Measurements from ENCODE around the gene ABCG1. TPM values are rescaled to one million over a fixed set of nuclear protein-coding genes. Genes with fewer than 3 reads are reported as not detected.

ABCG1 gene
- total RNA-seq, 1 experiment from 2014 or later = not detected

DNA sequence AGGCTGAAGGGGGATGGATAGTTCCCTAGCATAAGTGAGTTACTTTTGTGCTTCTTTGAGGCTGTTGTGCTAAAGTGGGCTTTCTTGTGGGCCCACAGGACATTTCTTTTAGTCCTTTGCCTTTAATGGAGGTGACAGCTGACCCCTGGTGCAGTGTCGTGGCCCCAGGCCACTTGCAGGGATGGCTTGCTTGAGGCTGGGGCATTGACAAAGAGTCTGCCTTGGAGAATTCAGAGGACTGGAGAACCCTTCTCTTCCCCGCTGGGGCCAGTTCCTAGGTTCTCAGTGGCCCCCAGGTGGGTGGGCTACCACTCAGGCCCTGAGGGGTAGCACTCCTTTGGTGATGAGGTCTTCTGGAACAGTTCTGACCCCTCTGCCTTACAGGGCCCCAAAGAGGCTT, 12.8 kb downstream of the ABCG1 start:
- Mint-ChIP-seq H3K4me1 (ENCODE audit: low read depth, unreplicated experiment) (no peaks in the 10 kb centered on the region), H3K4me3 (ENCODE audit: unreplicated experiment) (no peak overlapping the region), H3K9me3 (ENCODE audit: unreplicated experiment) (no peaks in the 10 kb centered on the region), H3K27me3 (ENCODE audit: insufficient read depth, unreplicated experiment) (peaks cover 3% of the 10 kb centered on the region), H3K27ac (ENCODE audit: unreplicated experiment) (no peak overlapping the region), H3K36me3 (ENCODE audit: insufficient read depth, unreplicated experiment) (no peaks in the 10 kb centered on the region)
- TF ChIP-seq, protein P1, sequence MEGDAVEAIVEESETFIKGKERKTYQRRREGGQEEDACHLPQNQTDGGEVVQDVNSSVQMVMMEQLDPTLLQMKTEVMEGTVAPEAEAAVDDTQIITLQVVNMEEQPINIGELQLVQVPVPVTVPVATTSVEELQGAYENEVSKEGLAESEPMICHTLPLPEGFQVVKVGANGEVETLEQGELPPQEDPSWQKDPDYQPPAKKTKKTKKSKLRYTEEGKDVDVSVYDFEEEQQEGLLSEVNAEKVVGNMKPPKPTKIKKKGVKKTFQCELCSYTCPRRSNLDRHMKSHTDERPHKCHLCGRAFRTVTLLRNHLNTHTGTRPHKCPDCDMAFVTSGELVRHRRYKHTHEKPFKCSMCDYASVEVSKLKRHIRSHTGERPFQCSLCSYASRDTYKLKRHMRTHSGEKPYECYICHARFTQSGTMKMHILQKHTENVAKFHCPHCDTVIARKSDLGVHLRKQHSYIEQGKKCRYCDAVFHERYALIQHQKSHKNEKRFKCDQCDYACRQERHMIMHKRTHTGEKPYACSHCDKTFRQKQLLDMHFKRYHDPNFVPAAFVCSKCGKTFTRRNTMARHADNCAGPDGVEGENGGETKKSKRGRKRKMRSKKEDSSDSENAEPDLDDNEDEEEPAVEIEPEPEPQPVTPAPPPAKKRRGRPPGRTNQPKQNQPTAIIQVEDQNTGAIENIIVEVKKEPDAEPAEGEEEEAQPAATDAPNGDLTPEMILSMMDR (IDR thresholded peaks at IDR 0.05; ENCODE audit: insufficient read depth in 1 of 2, low read depth in 1 of 2, low read length in 1 of 2, severe bottlenecking in 1 of 2, unreplicated experiment in 1 of 2) = no peak
- Histone ChIP-seq H3K9me3 (no peaks in the 10 kb centered on the region), H3K4me3 (ENCODE audit: low read depth, low read length) (no peak overlapping the region), H3K4me1 (0 out of 2 replicates have a peak, but pooled peaks cover 3% of the 10 kb centered on the region), H3K27me3 (replicated peaks; ENCODE audit: control insufficient read depth, insufficient read depth, low read length) (no peaks in the 10 kb centered on the region), H3K36me3 (ENCODE audit: control insufficient read depth, insufficient read depth, low read length) (no peaks in the 10 kb centered on the region)
- DNase-seq = no peak
- no TSS peak for BruUV-seq (replicated peaks)
- ChIA-PET CTCF (no interaction called here), POLR2A (no interaction called here)
- intact Hi-C loops (cut with micrococcal nuclease; ENCODE audit: unreplicated experiment) = no loop called here

DNA sequence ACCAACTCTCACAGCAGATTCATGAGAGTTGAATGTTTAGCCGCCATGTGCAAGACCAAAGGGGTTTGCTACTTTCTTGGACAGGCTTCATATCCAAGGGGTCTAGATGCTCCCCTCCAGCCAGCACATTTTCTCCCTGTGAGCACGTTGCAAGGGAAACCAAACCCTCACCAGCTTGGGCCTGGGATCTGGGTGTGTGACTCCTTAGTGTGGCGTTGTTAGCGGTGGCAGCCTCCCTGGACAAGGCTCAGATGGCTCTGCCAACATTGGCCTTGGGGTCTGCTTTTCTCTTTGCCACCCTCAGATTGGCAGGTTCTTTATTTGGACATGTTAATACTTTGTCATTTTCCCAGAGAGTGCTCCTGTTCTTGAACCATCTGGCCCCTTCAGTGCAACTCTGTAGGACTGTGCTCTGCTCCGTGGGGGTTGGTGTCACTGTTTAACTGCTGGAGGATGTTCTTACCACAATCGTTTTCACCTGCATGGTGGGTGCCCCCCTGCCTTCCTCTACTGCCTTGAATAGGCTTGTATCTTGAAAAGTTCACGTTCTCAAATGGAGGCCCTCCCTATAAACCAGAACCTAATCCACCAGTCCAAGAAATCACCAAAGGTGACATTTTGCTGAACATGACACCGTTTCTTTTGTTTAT, 13.4 kb downstream of the ABCG1 start:
- CTCF ChIA-PET = no interaction called here
- no peak for DNase-seq
- H3K4me1 Mint-ChIP-seq (ENCODE audit: low read depth, unreplicated experiment) = no peaks in the 10 kb centered on the region
- no peak overlapping the region for H3K4me3 ChIP-seq (ENCODE audit: low read depth, low read length)
- 0 out of 2 replicates have a peak, but pooled peaks cover 3% of the 10 kb centered on the region for H3K4me1 ChIP-seq
- TF ChIP-seq, protein P1 (IDR thresholded peaks at IDR 0.05; ENCODE audit: insufficient read depth in 1 of 2, low read depth in 1 of 2, low read length in 1 of 2, severe bottlenecking in 1 of 2, unreplicated experiment in 1 of 2) = no peak
- no peak overlapping the region for H3K4me3 Mint-ChIP-seq (ENCODE audit: unreplicated experiment)
- H3K27me3 Mint-ChIP-seq (ENCODE audit: insufficient read depth, unreplicated experiment) = peaks cover 4% of the 10 kb centered on the region
- POLR2A ChIA-PET = no interaction called here
- H3K27ac Mint-ChIP-seq (ENCODE audit: unreplicated experiment) = no peak overlapping the region
- H3K27me3 ChIP-seq (replicated peaks; ENCODE audit: control insufficient read depth, insufficient read depth, low read length) = no peaks in the 10 kb centered on the region
- no peaks in the 10 kb centered on the region for H3K36me3 ChIP-seq (ENCODE audit: control insufficient read depth, insufficient read depth, low read length)
- H3K36me3 Mint-ChIP-seq (ENCODE audit: insufficient read depth, unreplicated experiment) = no peaks in the 10 kb centered on the region
- no TSS peak for BruUV-seq (replicated peaks)
- no peaks in the 10 kb centered on the region for H3K9me3 ChIP-seq
- intact Hi-C loops (cut with micrococcal nuclease; ENCODE audit: unreplicated experiment) = no loop called here
- no peaks in the 10 kb centered on the region for H3K9me3 Mint-ChIP-seq (ENCODE audit: unreplicated experiment)

DNA sequence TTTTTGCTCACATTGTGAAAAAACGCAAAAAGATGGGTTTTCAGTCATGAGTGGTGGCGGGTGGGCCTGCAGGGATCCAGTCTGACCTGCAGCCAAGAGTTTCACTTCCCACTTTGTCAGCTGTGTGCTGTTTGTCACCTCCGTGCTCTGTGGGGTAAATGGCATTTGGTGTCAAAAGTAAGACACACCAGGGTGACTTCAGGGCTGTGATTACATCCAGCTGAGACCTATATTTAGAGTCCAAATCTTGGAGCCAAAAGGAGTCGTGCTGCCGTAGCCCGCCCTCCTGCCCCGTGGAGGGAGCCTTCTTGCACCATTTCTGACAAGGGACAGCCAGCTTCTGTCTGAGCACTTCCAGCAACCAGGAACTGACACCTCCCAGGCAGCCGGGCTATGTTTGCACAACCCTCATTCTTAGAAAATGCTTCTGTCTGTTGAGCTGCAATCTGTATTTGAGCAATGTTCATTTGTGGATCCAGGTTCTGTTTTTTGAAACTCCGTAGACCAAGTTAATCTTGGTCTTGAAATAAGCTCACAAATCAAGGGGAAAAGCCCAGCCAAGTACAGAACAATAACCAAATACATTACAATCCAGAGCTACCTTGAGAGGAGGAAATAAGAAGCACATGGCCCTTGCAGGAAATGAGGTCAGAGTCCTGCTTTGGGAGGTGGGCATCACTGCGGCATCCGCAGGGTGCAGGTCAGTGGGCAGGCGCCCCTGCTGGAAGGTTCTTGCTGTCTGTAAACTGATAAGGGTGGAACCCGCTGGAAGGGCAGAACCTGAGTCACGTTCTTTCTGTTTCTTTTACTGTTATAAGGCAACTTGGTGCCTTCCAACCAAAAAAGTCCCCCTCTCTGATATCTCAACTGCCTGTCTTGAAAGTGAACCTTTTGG, 14.4 kb downstream of the ABCG1 start:
- peak overlapping the region; percentile 47 for H3K4me3 Mint-ChIP-seq (ENCODE audit: unreplicated experiment)
- H3K27me3 Mint-ChIP-seq (ENCODE audit: insufficient read depth, unreplicated experiment) = peaks cover 7% of the 10 kb centered on the region
- ChIA-PET POLR2A (no interaction called here), CTCF (interaction anchor here (1.1 kb wide), 1 partner anchor 88 kb away, joined by 3 read pairs; no protein-coding TSS in a partner anchor)
- H3K9me3 Mint-ChIP-seq (ENCODE audit: unreplicated experiment) = no peaks in the 10 kb centered on the region
- Histone ChIP-seq H3K4me3 (ENCODE audit: low read depth, low read length) (no peak overlapping the region), H3K4me1 (0 out of 2 replicates have a peak, but pooled peaks cover 3% of the 10 kb centered on the region), H3K36me3 (ENCODE audit: control insufficient read depth, insufficient read depth, low read length) (no peaks in the 10 kb centered on the region), H3K27me3 (replicated peaks; ENCODE audit: control insufficient read depth, insufficient read depth, low read length) (no peaks in the 10 kb centered on the region), H3K9me3 (no peaks in the 10 kb centered on the region)
- no peaks in the 10 kb centered on the region for H3K36me3 Mint-ChIP-seq (ENCODE audit: insufficient read depth, unreplicated experiment)
- intact Hi-C loops (cut with micrococcal nuclease; ENCODE audit: unreplicated experiment) = no loop called here
- H3K27ac Mint-ChIP-seq (ENCODE audit: unreplicated experiment) = no peak overlapping the region
- DNase-seq = no peak
- no TSS peak for BruUV-seq (replicated peaks)
- no peaks in the 10 kb centered on the region for H3K4me1 Mint-ChIP-seq (ENCODE audit: low read depth, unreplicated experiment)
- TF ChIP-seq, protein P1 (IDR thresholded peaks at IDR 0.05; ENCODE audit: insufficient read depth in 1 of 2, low read depth in 1 of 2, low read length in 1 of 2, severe bottlenecking in 1 of 2, unreplicated experiment in 1 of 2) = no peak

Data from Caco-2 (cell line).